GM18867 (cell line): ENCODE results near the gene COL5A2.

Experiments
- ATAC-seq: cut with Tn5 transposase; IDR thresholded peaks from one replicate; pipeline ENCODE4 v1.9.1; 2021; ENCODE audit warnings: mild to moderate bottlenecking, moderate library complexity; ENCODE audit not compliant: unreplicated experiment

The COL5A2 gene

GRCh38 chr2:189104934-189105333 is 74.6 kb downstream of the COL5A2 start:
- ATAC-seq: no peak

DNA sequence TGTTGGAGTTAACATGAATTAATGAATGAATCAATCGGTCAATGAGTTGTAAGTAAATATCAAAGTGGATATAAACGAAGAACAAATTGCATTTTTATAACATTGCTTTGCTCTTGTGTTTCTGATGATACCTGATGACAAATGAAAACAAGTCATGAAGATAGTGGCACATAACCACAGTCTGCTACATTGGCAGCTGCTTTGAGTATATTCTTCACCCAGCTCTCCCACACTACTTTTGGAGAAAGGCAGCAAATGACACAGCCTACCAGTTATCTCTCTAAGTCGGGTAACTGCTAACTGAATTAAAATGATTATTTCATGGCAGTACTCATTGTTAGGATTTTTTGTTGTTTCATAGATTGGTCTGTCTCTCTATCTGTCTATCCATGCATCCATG is 76.8 kb downstream of the COL5A2 start:
- no peak for ATAC-seq

DNA sequence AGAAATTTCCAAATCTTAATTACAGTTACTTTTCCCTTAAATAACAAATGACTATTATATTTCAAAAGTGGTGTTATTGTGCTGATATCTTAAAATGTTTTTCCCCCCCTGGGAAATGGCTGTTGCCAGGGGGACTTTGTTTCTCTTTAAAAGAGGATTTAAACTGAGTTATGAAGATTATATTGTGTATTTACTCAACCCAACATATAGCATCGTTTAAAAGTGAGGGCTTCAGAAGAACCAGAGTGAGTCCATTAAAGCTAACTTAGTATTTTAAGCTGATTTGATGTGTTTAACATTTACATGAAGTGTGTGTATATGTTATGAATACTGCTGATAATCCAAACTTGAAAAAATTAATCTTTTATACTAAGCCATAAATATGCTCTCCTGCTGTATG is 81.6 kb downstream of the COL5A2 start:
- no peak for ATAC-seq

DNA sequence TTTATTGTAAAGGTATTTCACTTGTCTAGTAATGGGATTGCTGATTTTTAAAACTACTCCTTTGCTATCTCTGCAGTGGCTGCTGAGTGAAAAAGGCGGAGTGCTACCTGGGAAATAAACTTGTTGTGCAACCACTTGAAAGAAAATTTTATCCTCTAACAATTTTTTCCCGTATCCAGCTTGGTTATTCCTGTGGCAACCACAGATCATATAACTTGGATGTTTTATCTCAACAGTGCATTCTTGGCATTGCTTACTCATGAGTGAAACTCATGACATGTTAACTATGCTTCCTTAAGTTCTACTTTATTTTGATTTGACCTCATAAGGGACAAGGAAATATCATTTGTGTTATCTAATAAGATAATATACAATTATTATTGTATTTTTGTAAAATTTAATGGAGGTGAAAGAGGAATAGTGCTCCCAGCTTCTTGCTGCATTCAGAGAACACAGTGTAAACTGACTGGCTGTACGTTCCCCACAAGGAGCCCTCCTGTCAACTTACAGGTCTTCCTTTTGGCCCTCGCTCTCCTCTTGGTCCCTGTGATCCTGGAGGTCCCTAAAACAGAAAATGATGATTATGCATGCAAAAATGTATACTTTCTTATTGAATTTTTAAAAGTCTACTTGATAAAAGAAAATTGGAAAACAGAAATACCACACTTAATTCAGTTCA is 82.7 kb downstream of the COL5A2 start:
- ATAC-seq: no peak

DNA sequence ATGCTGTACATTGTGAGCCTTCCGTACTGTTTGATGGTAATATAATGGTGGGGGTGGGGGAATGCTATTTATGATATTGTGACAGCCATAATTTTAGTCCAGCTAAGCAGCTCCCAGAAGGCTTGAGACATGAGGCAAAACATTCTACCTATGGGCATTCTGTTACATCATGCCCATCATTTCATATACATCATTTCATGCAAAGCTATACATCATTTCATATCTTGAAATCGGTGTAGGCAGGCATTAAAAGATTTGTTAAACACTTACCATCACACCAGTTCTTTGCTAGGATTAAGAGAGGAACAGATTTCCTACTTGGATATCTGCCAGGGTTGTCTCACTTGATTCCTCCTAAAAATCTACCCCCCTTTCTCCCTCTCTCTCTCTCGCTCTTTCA is 84.5 kb downstream of the COL5A2 start:
- no peak for ATAC-seq

GRCh38 chr2:189092936-189093335 is 86.6 kb downstream of the COL5A2 start:
- ATAC-seq: no peak

DNA sequence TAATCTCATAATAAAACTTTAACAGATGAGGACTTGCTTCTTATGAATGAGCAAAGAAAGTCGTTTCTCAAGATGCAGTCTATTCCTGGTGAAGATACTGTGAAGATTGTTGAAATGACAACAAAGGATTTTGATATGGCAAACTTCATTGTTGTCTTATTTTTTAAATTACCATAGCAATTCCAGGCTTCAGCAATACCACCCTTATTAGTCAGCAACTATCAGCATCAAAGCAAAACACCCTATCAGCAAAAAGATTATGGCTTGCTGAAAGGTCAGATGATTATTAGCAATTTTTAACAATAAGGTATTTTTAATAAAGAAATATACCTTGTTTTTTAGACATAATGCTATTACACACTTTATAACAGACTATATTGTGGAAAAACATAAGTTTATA is 88.3 kb downstream of the COL5A2 start:
- no peak for ATAC-seq

- ATAC-seq: no peak
Observed at GRCh38 chr2:189088591-189089205, 90.9 kb downstream of the COL5A2 start.

DNA sequence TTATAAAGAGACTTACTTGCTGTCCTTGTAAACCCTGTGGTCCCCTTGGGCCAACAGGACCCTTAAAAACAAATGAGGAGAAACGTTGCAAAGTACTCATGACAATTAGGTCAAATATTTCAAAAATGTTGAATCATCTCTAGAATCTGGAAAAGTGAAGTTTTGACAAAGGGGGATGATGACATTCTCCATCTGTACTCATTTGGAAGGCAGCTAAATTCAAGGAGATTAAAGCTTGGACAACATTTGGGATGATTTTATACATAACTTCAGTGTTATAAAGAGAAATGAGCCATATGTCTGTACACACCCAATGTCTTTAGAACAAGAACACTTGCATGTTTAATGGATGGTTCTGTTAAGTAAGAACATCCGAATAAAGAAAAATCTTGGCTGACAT is 92.9 kb downstream of the COL5A2 start:
- no peak for ATAC-seq

DNA sequence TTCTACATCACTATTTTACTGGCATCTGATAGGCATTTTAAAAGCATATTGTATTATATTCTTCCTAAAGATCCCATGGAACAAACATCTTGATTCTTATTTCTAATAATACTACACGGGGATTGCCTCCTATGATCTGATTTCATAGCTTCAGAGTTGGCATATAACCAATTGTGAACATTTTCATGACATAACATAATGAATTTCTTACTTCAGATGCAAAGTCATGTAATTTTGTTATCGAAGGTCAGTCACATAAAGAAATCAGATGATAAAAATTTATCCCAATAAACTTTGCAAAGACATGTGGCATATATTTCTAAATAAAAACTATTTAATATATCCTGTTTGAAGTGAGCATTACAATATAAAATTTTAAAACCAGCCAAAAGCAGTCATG is 93.3 kb downstream of the COL5A2 start:
- ATAC-seq: no peak

DNA sequence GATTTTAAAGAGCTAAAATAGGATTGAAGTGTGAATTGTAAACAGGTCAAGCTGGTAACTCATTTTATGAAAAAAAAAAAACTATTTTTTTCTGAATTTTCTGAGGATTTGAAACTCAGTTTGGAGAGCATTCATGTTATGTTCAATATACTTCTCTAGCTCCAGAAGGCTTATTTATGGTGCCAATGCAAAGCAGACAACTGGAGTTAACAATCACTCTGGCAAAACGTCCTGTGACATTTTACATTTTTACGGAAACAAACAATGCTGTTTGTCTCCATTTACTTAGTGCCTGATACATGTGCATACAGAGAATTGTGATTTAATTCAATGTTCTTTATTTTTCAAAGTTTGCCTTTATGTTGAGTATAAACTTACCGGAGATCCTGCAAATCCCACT is 96.0 kb downstream of the COL5A2 start:
- no peak for ATAC-seq

DNA sequence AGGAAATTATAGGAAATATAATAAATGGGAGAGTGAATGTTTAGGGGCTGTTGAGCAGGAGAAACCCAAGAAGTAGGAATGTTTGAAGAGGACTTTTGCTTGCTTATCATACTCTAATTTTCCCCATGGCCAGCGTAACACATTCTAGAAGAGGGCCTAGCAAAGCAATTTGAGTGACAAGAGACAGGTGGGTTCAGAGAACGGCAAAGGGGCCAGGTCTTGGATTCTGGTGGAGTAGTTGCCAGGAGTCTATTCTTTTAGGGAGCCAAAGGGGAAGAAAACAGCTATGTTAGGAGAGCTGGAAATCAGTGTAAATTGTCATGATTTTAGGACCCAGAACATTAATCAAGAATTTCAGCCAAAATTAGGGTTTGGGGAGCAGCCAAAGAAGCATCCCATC is 96.5 kb downstream of the COL5A2 start:
- no peak for ATAC-seq

- ATAC-seq: no peak
Observed at GRCh38 chr2:189082376-189082975, 97.1 kb downstream of the COL5A2 start.

- no peak for ATAC-seq
Observed at GRCh38 chr2:189076572-189076971, 103.0 kb downstream of the COL5A2 start.

GRCh38 chr2:189076120-189076519 is 103.4 kb downstream of the COL5A2 start:
- ATAC-seq: no peak

DNA sequence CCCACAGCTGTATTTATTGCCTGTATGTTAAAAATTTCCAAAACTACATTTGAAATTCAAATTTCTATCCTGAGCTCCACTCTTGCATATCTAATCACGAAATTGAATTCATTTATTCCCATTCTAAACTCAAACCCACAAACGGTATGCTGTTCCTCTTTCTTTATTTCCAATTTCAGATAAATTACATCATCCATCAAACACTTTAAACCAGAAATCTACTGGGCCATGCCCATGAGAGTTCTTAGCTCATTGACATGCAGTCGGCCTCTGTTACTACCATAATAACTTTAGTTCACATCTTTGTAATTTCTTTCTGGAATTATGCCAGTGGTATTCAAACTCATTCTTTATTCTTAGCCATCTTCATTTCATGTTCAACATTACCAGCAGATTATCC is 105.1 kb downstream of the COL5A2 start:
- ATAC-seq: no peak

DNA sequence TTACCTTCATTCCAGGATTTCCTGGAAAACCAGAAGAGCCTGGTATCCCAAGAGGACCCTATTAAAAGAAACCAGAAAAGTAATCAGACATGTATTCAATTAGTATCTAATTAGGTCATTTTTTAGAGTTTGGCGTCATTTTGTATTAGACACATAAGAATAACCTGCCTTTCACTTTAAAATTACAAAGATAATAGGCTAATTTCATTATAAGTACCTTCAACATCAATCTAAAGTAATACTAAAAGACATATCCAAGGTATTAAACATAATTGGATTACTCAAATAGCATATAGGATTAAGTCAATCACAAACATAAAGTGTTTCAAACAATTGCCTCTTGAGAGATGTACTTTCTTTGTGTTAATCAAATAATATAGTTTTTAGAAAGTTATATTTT is 107.5 kb downstream of the COL5A2 start:
- no peak for ATAC-seq

- no peak for ATAC-seq
Observed at GRCh38 chr2:189069855-189070619, 109.5 kb downstream of the COL5A2 start.

- no peak for ATAC-seq
Observed at GRCh38 chr2:189066037-189066436, 113.5 kb downstream of the COL5A2 start.

DNA sequence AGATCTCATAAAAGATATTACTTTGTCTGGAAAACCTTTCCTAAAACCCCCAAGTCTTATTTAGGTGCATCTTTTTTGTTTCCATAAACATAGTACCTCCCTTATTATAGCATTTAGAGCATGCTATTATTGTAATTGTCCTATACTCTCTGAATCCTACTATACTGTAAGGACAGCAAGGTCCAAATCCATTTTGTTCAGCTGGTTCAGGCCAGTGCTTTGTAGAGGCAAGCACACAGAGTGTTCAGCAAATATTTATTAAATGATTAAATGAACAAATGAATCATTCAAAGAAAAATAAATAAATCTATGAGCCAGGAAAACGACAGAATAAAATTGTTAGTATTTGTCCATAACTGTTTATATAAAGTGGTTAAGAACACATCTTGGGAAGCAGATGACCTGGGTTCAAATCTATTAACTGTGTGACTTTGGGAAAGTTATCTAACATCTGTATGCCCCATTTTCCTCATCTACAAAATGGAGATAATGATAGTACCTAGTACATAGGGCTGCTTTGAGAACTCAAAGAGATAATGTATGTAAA is 119.4 kb downstream of the COL5A2 start:
- ATAC-seq: no peak

DNA sequence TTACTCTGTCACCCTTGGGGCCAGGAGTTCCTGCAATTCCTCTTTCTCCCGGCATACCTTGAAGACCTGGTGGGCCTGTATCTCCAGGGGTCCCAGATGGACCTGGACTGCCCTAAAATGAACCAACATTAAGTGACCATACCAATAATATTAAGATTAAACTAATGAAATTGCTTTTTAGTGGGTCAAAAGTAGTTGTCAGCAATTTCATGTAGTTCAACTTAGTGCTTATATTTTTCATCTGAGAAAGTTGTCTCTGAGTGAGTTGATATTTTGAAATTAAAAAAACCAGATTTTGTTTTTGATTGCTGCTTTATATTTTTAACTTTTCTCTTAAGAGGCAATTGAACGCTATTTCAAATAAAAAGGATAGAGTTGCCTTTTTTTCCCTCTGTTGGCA is 122.2 kb downstream of the COL5A2 start:
- ATAC-seq: no peak
